GM23338 (cell line): ENCODE results near the gene HCN2. TPM values are rescaled to one million over a fixed set of nuclear protein-coding genes. Genes with fewer than 3 reads are reported as not detected.

Experiments
- ATAC-seq: fragments of 200-7000 bp; cut with Tn5 transposase; 3 replicates; pipeline ENCODE4 v1.9.1; 2020
- DNase-seq: peaks from one replicate; pipeline ENCODE4 v3.0.0-alpha.2; 2015; ENCODE audit warnings: low spot score
- H2AFZ ChIP-seq: fragments of 200-600 bp; sonication (generic); 2 replicates; pipeline ENCODE4 v1.8.0; 2016; ENCODE audit warnings: antibody characterized with exemption, mild to moderate bottlenecking, moderate library complexity
- H3F3A ChIP-seq: fragments of 200-600 bp; sonication (generic); replicated peaks from 2 replicates; pipeline ENCODE4 v1.8.0; 2017; ENCODE audit warnings: antibody characterized with exemption, mixed run types, low read depth
- H3K27ac ChIP-seq: fragments of 200-600 bp; sonication (generic); 2 replicates; pipeline ENCODE4 v1.6.1; 2016; ENCODE audit warnings: low read depth
- H3K27me3 ChIP-seq: fragments of 200-600 bp; sonication (generic); 2 replicates; pipeline ENCODE4 v1.8.0; 2016; ENCODE audit warnings: mild to moderate bottlenecking, mixed run types, moderate library complexity; ENCODE audit not compliant: insufficient read depth
- H3K36me3 ChIP-seq: fragments of 200-600 bp; sonication (generic); 2 replicates; pipeline ENCODE4 v1.8.0; 2016; ENCODE audit warnings: mild to moderate bottlenecking; ENCODE audit not compliant: insufficient read depth
- H3K4me1 ChIP-seq: fragments of 200-600 bp; sonication (generic); 2 replicates; pipeline ENCODE4 v1.8.0; 2016; ENCODE audit warnings: mild to moderate bottlenecking, moderate library complexity; ENCODE audit not compliant: insufficient read depth
- H3K4me2 ChIP-seq: fragments of 200-600 bp; sonication (generic); 2 replicates; pipeline ENCODE4 v1.7.1; 2017; ENCODE audit warnings: mixed run types
- H3K4me3 ChIP-seq: fragments of 200-600 bp; sonication (generic); 2 replicates; pipeline ENCODE4 v1.6.1; 2016; ENCODE audit warnings: mixed run types
- H3K79me2 ChIP-seq: fragments of 200-600 bp; sonication (generic); replicated peaks from 2 replicates; pipeline ENCODE4 v1.8.0; 2017; ENCODE audit warnings: mild to moderate bottlenecking; ENCODE audit not compliant: insufficient read depth
- H3K9me2 ChIP-seq: fragments of 200-600 bp; sonication (generic); 2 replicates; pipeline ENCODE4 v1.8.0; 2017; ENCODE audit not compliant: insufficient read depth
- H4K20me1 ChIP-seq: fragments of 200-600 bp; sonication (generic); replicated peaks from 2 replicates; pipeline ENCODE4 v1.8.0; 2017; ENCODE audit warnings: mild to moderate bottlenecking; ENCODE audit not compliant: insufficient read depth
- H3K27ac Mint-ChIP-seq: 2 replicates; pipeline ENCODE4 v1.8.0; 2020; ENCODE audit warnings: inconsistent platforms, mild to moderate bottlenecking, moderate library complexity, mixed read lengths
- H3K27me3 Mint-ChIP-seq: 3 replicates; pipeline ENCODE4 v1.8.0; 2022; ENCODE audit warnings: low read depth, mild to moderate bottlenecking, moderate library complexity, mixed read lengths, inconsistent platforms; ENCODE audit not compliant: insufficient read depth, poor library complexity
- H3K36me3 Mint-ChIP-seq: 3 replicates; pipeline ENCODE4 v1.8.0; 2021; ENCODE audit warnings: low read depth, mild to moderate bottlenecking, inconsistent platforms, moderate library complexity, mixed read lengths
- H3K4me1 Mint-ChIP-seq: 3 replicates; pipeline ENCODE4 v1.8.0; 2020; ENCODE audit warnings: mild to moderate bottlenecking, inconsistent platforms, mixed read lengths
- H3K4me3 Mint-ChIP-seq: 3 replicates; pipeline ENCODE4 v1.8.0; 2021; ENCODE audit warnings: moderate library complexity, mild to moderate bottlenecking, inconsistent platforms, mixed read lengths
- H3K9me3 Mint-ChIP-seq: 3 replicates; pipeline ENCODE4 v1.8.0; 2020; ENCODE audit warnings: moderate library complexity, mild to moderate bottlenecking, inconsistent platforms, mixed read lengths
- CTCF ChIP-seq, 2 experiments: fragments of 200-600 bp in 1 of 2; sonication (generic) in 1 of 2; conservative IDR thresholded peaks; 2 replicates each; pipeline versions ENCODE4 v1.5.1 to v1.6.1; 2016 to 2017; ENCODE audit warnings: antibody characterized with exemption in 2 of 2, low read depth in 2 of 2, mild to moderate bottlenecking in 2 of 2, moderate library complexity in 1 of 2
- ETS1 ChIP-seq: IDR thresholded peaks from 2 replicates; pipeline ENCODE4 v1.6.1; 2016; ENCODE audit warnings: antibody characterized with exemption
- STAT1 ChIP-seq: IDR thresholded peaks from one replicate; pipeline ENCODE4 v1.6.1; 2016; ENCODE audit warnings: antibody characterized with exemption; ENCODE audit not compliant: unreplicated experiment
- ZNF462 ChIP-seq: fragments of 250-450 bp; sonication (Bioruptor Pico); IDR thresholded peaks from 2 replicates; pipeline ENCODE4 v1.5.0; 2020; ENCODE audit warnings: mild to moderate bottlenecking, moderate library complexity
- polyA plus RNA-seq: library from polyadenylated mRNA; unstranded; fragments of >200 nt; fragmentation: Nextera tagmentation; extraction: Ambion mirVana; gene quantifications from 2 replicates; pipeline ENCODE4 v1.2.1, GENCODE V29; 2016
- total RNA-seq: library from RNA; depleted of rRNA; stranded (reverse); fragments of >200 nt; shearing (Covaris generic); gene quantifications from 2 replicates; pipeline ENCODE4 v1.2.3, GENCODE V29; 2014

The HCN2 gene
- total and polyA plus RNA-seq, 2 experiments from 2014 or later = 0.06 to 2.9 TPM

- Histone ChIP-seq H3F3A (no peaks in the 10 kb centered on the region), H3K36me3 (no peaks in the 10 kb centered on the region), H3K27ac (no peak overlapping the region), H2AFZ (no peak overlapping the region), H3K27me3 (no peaks in the 10 kb centered on the region), H3K9me2 (no peaks in the 10 kb centered on the region), H3K4me3 (no peak overlapping the region), H3K4me1 (no peaks in the 10 kb centered on the region), H3K79me2 (no peaks in the 10 kb centered on the region), H3K4me2 (no peak overlapping the region), H4K20me1 (no peaks in the 10 kb centered on the region)
- Mint-ChIP-seq H3K9me3 (no peaks in the 10 kb centered on the region), H3K36me3 (no peaks in the 10 kb centered on the region), H3K4me1 (peaks cover 3% of the 10 kb centered on the region; the same call in 1 of the 3 replicates), H3K27me3 (peaks cover 10% of the 10 kb centered on the region), H3K4me3 (no peak overlapping the region), H3K27ac (no peak overlapping the region)
- TF ChIP-seq ZNF462 (CRISPR knock-in tag) = no peak
- no peak for TF ChIP-seq STAT1
- peak in 1 of 2 experiments; percentile 16; a peak in 1 of 4 replicates for TF ChIP-seq CTCF (conservative IDR thresholded peaks at IDR 0.05; ENCODE audit: low read depth in 2 of 2)
- TF ChIP-seq ETS1 = no peak
- ATAC-seq (no peak), DNase-seq (no peak)
Observed at GRCh38 chr19:548886-549830, 40.5 kb upstream of the HCN2 start.
